ENCODE measurements around the gene ZSCAN30.

GRCh38 chr18:35240664-35241447 is 49.2 kb downstream of the ZSCAN30 start, which contains the start of gene ZNF397:
- TF ChIP-seq CTCF (conservative IDR thresholded peaks at IDR 0.05) (no peak), ZFX (IDR thresholded peaks at IDR 0.05) (0 out of 2 replicates have a peak, but pooled peaks have one; percentile 34)

All from C4-2B (cell line).